OCI-LY1 (cell line): Measurements from ENCODE around the gene ATP5F1C.

Experiments
- H2AFZ ChIP-seq: fragments of 200-600 bp; sonication (generic), shearing (Covaris generic); 2 replicates; pipeline ENCODE4 v1.6.0; 2014; ENCODE audit warnings: antibody characterized with exemption, mild to moderate bottlenecking, low read length
- H3F3A ChIP-seq: fragments of 200-600 bp; sonication (generic), shearing (Covaris generic); 2 replicates; pipeline ENCODE4 v1.6.0; 2014; ENCODE audit warnings: mild to moderate bottlenecking, antibody characterized with exemption, low read length, moderate library complexity; ENCODE audit not compliant: insufficient read depth
- H3K27ac ChIP-seq: fragments of 200-600 bp; sonication (generic); 2 replicates; pipeline ENCODE4 v1.5.1; 2014; ENCODE audit warnings: low read length, mixed run types, mild to moderate bottlenecking, low read depth; ENCODE audit not compliant: poor library complexity, severe bottlenecking
- H3K27me3 ChIP-seq: fragments of 200-600 bp; sonication (generic); 2 replicates; pipeline ENCODE4 v1.6.0; 2014; ENCODE audit warnings: antibody characterized with exemption, mild to moderate bottlenecking, low read length, moderate library complexity; ENCODE audit not compliant: insufficient read depth
- H3K36me3 ChIP-seq: fragments of 200-600 bp; sonication (generic); 2 replicates; pipeline ENCODE4 v1.6.1; 2014; ENCODE audit warnings: mild to moderate bottlenecking, antibody characterized with exemption, low read length, moderate library complexity, mixed read lengths; ENCODE audit not compliant: insufficient read depth
- H3K4me1 ChIP-seq: fragments of 200-600 bp; sonication (generic); 2 replicates; pipeline ENCODE4 v1.5.1; 2014; ENCODE audit warnings: mild to moderate bottlenecking, low read length, moderate library complexity; ENCODE audit not compliant: insufficient read depth, severe bottlenecking
- H3K4me2 ChIP-seq: fragments of 200-600 bp; sonication (generic), shearing (Covaris generic); 2 replicates; pipeline ENCODE4 v1.6.1; 2014; ENCODE audit warnings: low read length
- H3K4me3 ChIP-seq: fragments of 200-600 bp; sonication (generic); 2 replicates; pipeline ENCODE4 v1.5.1; 2014; ENCODE audit warnings: low read length, low read depth, mild to moderate bottlenecking, mixed read lengths; ENCODE audit not compliant: poor library complexity, severe bottlenecking
- H3K79me2 ChIP-seq: fragments of 200-600 bp; shearing (Covaris generic); 2 replicates; pipeline ENCODE4 v1.6.1; 2016; ENCODE audit warnings: mixed run types, low read length, mixed read lengths; ENCODE audit not compliant: insufficient read depth
- H3K9ac ChIP-seq: fragments of 200-600 bp; sonication (generic), shearing (Covaris generic); 2 replicates; pipeline ENCODE4 v1.6.1; 2014; ENCODE audit warnings: mild to moderate bottlenecking, low read length, mixed read lengths
- H3K9me2 ChIP-seq: fragments of 200-600 bp; sonication (generic), shearing (Covaris generic); 2 replicates; pipeline ENCODE4 v1.6.1; 2014; ENCODE audit warnings: low read depth, mild to moderate bottlenecking, low read length, mixed read lengths
- H3K9me3 ChIP-seq: fragments of 200-600 bp; shearing (Covaris generic); 2 replicates; pipeline ENCODE4 v1.6.1; 2014; ENCODE audit warnings: low read length, mixed read lengths
- H4K20me1 ChIP-seq: fragments of 200-600 bp; sonication (generic), shearing (Covaris generic); 2 replicates; pipeline ENCODE4 v1.6.0; 2016; ENCODE audit warnings: mild to moderate bottlenecking, low read length; ENCODE audit not compliant: insufficient read depth
- CTCF ChIP-seq: fragments of 200-600 bp; sonication (generic), shearing (Covaris generic); IDR thresholded peaks from 2 replicates; pipeline ENCODE4 v1.5.1; 2017; ENCODE audit warnings: mild to moderate bottlenecking, antibody characterized with exemption, low read length, moderate library complexity, mixed read lengths
- EZH2 ChIP-seq: fragments of 200-600 bp; sonication (generic), shearing (Covaris generic); IDR thresholded peaks from 2 replicates; pipeline ENCODE4 v1.8.0; 2017; ENCODE audit warnings: borderline replicate concordance, mixed run types, mild to moderate bottlenecking, antibody characterized with exemption, low read length, moderate library complexity, mixed read lengths

ATP5F1C gene

DNA sequence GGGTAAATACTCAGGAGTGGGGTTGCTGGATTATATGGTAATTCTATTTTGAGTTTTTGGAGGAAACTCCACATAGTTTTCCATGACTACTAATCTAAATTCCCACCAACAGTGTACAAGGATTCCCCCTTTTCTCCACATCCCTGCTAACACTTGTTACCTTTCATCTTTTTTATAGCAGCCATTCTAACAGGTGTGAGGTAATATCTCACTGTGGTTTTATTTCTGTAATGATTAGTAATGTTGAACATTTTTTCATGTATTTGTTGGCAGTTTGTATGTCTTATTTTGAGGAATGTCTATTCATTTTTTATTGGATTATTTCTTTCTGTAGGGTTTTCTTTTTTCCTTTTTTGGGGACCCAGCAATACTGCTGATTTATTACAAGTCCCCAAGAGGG lies 45.2 kb downstream of the ATP5F1C start:
- no peak overlapping the region for H2AFZ ChIP-seq
- TF ChIP-seq CTCF (no peak), EZH2 (no peak)

GRCh38 chr10:7834262-7834661 lies 46.3 kb downstream of the ATP5F1C start:
- Histone ChIP-seq H3K4me2 (no peak overlapping the region), H4K20me1 (no peaks in the 10 kb centered on the region; the same call in 1 of the 2 replicates), H3F3A (no peaks in the 10 kb centered on the region), H3K4me3 (no peak overlapping the region), H3K27ac (no peak overlapping the region), H3K9me2 (no peaks in the 10 kb centered on the region), H3K36me3 (no peaks in the 10 kb centered on the region), H3K9me3 (no peaks in the 10 kb centered on the region), H3K9ac (no peak overlapping the region), H3K4me1 (no peaks in the 10 kb centered on the region), H3K79me2 (peaks cover 7% of the 10 kb centered on the region; the same call in 1 of the 2 replicates), H3K27me3 (no peaks in the 10 kb centered on the region), H2AFZ (no peak overlapping the region)
- TF ChIP-seq EZH2 (no peak), CTCF (no peak)

More for the DNA sequence above, 45.2 kb downstream of the ATP5F1C start:
- no peaks in the 10 kb centered on the region for H3K9me2 ChIP-seq
- no peaks in the 10 kb centered on the region for H3F3A ChIP-seq
- H3K27me3 ChIP-seq: no peaks in the 10 kb centered on the region
- no peak overlapping the region for H3K4me2 ChIP-seq
- H3K9me3 ChIP-seq: no peaks in the 10 kb centered on the region
- no peaks in the 10 kb centered on the region; the same call in 1 of the 2 replicates for H3K36me3 ChIP-seq
- H3K79me2 ChIP-seq: peaks cover 7% of the 10 kb centered on the region; the same call in 1 of the 2 replicates
- no peaks in the 10 kb centered on the region; the same call in 1 of the 2 replicates for H4K20me1 ChIP-seq
- H3K4me3 ChIP-seq: no peak overlapping the region
- H3K9ac ChIP-seq: no peak overlapping the region
- H3K27ac ChIP-seq: no peak overlapping the region
- no peaks in the 10 kb centered on the region for H3K4me1 ChIP-seq

DNA sequence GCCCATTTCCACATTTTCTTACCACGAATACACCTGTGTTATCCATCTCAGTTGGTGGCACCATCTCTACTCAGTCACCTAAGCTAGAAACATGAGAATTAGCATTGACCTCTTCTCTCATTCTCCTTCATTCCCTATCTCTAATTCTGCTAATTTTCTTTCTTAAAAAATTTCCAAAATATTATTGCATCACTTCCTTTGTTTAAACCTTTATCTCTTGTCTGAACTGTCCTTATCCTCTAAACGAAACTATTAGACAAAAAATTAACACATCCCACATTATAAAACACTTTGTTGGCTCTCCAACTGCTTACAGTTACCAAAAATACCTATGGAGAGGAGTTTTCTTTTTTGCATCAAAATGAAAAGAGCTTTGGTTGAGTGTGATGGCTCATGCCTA lies 48.6 kb downstream of the ATP5F1C start:
- no peak for TF ChIP-seq EZH2
- TF ChIP-seq CTCF: no peak
- peaks cover 7% of the 10 kb centered on the region; the same call in 1 of the 2 replicates for H3K79me2 ChIP-seq
- no peaks in the 10 kb centered on the region; the same call in 1 of the 2 replicates for H4K20me1 ChIP-seq

More for the DNA sequence above, 48.6 kb downstream of the ATP5F1C start:
- Histone ChIP-seq H3K4me1 (no peaks in the 10 kb centered on the region), H3K4me2 (no peak overlapping the region), H3K27ac (no peak overlapping the region), H3K27me3 (no peaks in the 10 kb centered on the region), H2AFZ (no peak overlapping the region), H3K9me2 (no peaks in the 10 kb centered on the region), H3F3A (no peaks in the 10 kb centered on the region), H3K9me3 (no peaks in the 10 kb centered on the region), H3K4me3 (no peak overlapping the region), H3K9ac (no peak overlapping the region), H3K36me3 (no peaks in the 10 kb centered on the region)
